Ishikawa (cell line): ENCODE results near the gene WNK2.

Experiments used
- CEBPB ChIP-seq: IDR thresholded peaks from 2 replicates; pipeline ENCODE4 v1.6.1; 2012
- CREB1 ChIP-seq: IDR thresholded peaks from 2 replicates; pipeline ENCODE4 v1.6.1; 2012; ENCODE audit warnings: low read depth
- EP300 ChIP-seq: IDR thresholded peaks from 2 replicates; pipeline ENCODE4 v1.6.1; 2012; ENCODE audit warnings: borderline replicate concordance
- MAX ChIP-seq: IDR thresholded peaks from 2 replicates; pipeline ENCODE4 v1.6.1; 2012
- TAF1 ChIP-seq: IDR thresholded peaks from 2 replicates; pipeline ENCODE4 v1.6.1; 2012; ENCODE audit warnings: low read depth, mild to moderate bottlenecking
- TEAD4 ChIP-seq: IDR thresholded peaks from 2 replicates; pipeline ENCODE4 v1.6.1; 2012

DNA sequence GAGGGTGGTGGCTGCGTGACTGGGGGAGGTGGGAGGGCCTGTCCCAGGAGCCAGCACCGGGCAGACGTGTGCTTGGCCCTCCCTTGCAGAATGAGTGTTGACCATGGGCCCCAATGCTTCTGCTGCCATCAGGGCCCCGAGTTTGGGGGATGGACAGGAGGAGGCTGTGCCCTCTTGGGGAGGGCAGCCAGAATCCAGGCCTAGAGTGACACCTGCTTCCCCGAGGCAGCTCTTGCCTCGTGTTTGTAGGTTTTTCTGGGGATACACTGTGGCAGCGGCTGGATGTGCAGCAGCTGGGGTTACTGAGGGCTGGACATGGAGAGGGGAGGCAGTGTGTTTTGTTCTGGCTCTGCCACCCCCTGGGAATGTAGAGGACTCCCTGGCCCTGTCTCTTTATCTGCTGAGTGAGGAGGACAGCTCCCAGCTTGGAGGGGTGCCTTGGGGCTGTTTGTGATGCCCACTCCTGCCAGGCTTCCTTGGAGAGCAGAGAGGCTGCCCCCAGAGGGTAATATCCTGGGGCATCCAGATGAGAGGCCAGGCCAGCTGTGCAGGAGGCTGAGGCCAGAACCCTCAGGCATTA, 22.7 kb downstream of the WNK2 start:
- TF ChIP-seq CREB1: no peak
- no peak for TF ChIP-seq TAF1
- TF ChIP-seq EP300: no peak
- TF ChIP-seq CEBPB: no peak
- no peak for TF ChIP-seq MAX
- TF ChIP-seq TEAD4: no peak
